IPS DF 19.7 (cell line): ENCODE results near the gene ADCY5.

Source experiments
- DNase-seq: peaks from one replicate; pipeline ENCODE4 v3.0.0-alpha.2; 2013; ENCODE audit warnings: low read depth, low spot score

The ADCY5 gene

DNA sequence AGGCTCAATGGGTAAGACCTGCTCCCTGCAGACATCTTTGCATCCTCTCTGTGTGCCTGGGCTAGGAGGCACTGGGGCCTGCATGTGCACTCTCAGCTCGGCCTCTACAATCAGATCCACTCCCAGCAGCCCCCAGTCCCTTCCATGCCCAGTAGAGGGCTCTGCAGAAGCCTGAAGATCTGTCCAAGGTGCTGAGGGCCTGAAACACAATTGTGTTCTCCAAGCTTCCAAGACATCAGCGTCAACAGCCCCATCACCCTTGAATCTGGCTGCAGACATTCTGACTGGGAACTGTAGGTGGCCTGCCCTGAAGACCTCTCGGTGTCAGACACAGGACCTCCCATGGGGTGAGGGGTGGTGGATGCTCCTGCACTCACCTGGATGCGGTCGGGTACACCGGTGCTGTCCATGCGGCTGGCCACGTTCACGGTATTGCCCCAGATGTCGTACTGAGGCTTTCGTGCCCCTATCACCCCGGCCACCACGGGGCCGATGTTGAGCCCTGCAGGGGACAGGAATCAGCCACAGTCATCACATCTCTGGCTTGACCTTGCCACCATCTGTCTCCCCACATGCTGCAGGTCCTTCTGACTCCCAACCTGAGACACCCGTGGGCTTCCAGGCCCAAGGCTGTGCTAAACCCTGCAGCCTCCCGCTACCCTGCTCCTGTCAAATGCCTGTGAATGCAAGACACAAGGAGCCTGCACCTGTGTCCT, 162.4 kb downstream of the ADCY5 start:
- peak; percentile 17 for DNase-seq

GRCh38 chr3:123285931-123286307, 163.0 kb downstream of the ADCY5 start:
- no peak for DNase-seq

DNA sequence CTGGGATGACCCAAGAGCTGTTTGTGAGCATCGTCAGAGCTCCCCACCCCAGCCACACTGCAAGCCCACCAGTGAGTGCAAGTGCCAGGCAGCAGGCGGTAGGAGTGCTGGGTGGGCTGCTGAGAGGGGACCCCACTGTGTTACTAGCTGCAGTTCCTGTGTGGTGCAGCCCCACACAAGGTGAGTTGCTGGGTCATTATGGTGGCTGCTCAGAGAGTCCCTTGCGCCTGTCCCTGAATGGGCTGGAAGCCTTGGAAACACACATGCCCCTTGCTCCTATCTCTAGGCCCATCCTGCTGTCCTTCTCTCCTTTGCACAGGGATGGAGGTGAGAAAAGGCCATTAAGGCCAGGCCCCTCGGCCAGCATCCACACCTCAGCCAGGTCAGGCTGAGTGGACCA, 163.4 kb downstream of the ADCY5 start:
- no peak for DNase-seq

DNA sequence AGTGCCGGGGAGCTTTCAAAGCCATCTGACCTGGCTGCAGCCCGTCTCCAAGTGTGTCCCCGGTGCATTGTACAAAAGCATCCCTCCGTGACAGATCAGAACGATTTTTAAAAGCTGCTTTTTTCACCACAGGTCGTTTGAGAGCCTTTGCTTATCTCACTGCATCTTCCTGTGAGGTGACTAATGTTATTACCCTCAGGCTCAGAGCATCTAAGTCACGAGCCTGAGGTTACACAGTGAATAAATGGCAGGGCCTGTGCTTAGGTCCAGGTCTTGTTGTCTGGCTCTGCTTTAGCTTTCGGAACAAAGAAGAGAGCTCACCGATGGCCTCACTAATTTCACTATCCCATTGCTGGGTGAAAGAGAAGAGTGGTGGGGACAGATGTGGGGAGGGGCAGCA, 163.8 kb downstream of the ADCY5 start:
- no peak for DNase-seq

GRCh38 chr3:123284399-123285010, 164.4 kb downstream of the ADCY5 start:
- no peak for DNase-seq

DNA sequence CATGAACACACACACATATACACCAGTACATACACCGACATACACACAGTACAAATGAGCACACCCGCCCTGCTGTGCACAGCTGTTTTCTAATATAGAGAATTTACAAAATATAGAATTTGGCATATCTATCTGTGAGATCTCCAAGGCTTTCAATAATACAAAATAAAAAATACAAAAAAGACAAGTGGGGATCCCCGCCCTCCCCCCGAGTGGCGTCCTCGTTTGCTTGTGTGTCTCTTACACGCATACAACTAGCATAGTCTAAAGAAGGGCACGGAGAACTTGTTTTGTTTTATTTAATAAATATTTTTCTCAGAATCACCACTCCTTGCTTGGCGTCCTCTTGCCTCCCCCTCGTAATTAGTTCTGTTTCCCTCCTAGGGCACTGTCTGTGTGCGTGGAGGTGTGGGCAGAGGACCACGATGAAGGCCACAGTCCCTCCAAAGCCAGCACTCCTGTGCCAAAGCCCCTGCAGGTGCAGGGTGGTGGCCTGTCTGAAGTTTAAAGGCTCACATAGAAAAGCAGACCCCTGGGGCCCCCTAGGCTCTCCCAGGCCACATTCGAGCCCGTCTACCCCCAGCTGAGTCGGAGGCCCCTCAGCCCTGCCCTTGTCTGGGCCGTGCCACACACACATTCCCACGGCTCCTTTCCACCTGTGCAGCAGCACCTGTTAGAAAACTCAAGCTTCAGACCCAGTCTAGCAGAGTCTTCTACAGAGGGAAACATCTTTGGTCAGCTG, 165.1 kb downstream of the ADCY5 start:
- DNase-seq = no peak

- no peak for DNase-seq
These were observed 165.8 kb downstream of the ADCY5 start for GRCh38 chr3:123283074-123283473.

DNA sequence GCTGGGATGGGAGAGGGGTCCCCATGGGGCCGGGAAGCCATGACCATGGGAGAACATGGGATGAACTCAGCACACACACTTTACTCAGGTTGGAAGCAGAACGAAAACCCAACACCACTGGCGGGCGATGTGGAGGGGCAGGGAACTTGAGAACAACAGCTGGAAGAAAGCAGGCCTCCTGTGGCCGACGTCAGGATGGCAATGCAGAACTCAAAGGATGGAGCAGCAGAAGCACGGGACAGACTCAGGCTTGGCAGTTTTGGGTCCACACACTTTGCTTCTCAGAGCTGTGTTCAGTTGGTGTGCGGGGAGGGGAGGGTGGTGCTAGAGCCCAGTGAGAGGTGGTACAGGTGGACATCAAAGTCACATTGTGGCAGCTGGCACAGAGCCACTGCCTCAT, 166.4 kb downstream of the ADCY5 start:
- no peak for DNase-seq

GRCh38 chr3:123281929-123282328, 167.0 kb downstream of the ADCY5 start:
- no peak for DNase-seq

GRCh38 chr3:123281406-123281805, 167.5 kb downstream of the ADCY5 start:
- DNase-seq = no peak

DNA sequence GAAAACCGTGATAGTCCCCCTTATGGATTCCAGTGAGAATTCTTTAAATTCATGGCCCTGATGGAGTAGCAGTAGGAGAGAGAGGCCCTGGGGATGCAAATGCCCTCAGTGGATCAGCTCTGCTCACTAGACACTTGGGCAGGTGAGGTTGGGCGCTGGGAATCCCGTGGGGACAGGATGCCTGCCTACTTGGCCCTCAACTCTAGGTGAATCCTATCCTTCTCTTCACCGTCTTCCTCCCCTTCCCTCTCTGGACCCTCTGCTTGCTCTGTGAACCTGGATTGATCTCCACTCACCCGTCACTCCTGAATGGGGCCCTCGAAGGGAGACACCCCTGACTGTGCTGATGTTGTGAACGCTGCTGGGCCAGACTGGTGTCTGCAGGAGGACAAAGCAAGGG, 169.8 kb downstream of the ADCY5 start:
- no peak for DNase-seq

- DNase-seq = no peak
These were observed 170.4 kb downstream of the ADCY5 start for GRCh38 chr3:123278446-123278845.

DNA sequence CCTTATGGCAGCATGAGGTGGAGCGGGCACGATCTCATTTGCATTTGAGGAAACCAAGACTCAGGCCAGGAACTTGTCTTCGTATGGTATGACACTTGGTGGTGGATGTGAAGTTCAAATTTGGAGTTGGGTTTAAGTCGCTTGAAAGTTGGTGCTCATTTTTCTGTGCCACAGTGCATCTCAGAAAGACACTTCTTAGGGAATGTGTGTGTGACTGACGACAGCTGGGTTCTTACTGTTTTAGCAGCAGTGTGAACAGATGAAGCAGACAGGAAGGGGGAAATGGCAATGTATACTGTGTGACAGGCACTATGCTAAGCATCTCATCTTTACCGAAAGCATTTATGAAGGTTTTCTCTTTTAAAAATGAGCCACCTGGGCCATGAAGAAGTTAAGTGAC, 171.8 kb downstream of the ADCY5 start:
- no peak for DNase-seq

- DNase-seq = no peak
These were observed 172.4 kb downstream of the ADCY5 start for GRCh38 chr3:123276346-123277006.

- DNase-seq = no peak
These were observed 173.2 kb downstream of the ADCY5 start for GRCh38 chr3:123275691-123276090.

DNA sequence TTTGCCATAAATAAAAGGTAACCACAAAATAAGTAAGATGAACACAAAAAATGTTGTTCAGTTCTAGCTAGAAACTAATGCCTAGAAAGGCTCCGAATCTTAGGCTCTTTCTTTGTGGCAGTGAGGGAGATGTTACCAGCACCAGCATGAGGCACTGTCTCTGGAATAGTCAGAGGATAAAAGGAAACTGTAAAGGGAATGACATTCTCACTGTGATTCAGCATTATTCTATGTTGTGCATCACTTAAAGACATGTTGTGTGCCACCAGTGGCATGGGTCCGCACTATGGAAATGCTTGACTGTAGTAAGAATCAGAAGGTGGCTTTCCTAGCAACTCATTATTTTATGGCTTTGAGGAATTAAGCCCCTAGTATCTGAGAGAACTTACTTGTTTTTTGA, 176.3 kb downstream of the ADCY5 start:
- no peak for DNase-seq

GRCh38 chr3:123271466-123272159, 177.3 kb downstream of the ADCY5 start:
- no peak for DNase-seq

DNA sequence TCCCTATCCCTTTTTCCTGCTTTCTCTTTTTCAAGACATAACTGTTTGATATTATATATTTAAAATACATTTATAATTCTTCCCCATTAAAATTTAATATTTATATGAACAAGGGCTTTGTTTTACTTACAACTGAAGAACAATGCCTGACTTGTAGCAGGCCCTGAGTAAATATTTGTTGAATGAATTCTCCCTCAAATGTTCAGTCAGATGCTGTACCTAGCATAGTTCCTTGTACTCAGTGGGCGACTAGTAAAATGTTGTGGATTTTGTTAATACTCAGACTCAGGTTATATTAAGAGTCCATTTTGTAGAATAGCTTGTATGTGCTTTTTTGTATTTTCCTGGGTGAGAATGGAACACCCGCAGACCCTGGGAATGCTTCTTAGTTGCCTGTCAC, 178.1 kb downstream of the ADCY5 start:
- DNase-seq = no peak

DNA sequence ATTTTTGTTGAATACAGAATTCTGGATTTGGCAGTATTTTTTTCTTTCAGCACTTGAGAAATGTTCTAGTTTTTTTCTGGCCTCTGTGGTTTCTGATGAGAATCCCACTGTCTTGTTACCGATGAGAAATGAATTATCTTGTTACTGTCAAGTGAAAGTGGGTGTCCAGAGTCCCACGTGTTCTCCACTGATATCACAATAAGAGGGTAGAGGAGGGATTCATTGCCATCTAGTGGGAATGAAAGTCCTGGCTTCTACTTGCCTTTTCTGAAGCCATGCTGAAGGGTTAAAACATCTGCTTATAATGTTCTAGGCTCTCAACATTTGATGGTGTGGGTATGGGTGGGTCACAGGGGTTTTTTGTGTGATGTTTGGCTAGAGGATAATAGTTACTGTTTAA, 181.1 kb downstream of the ADCY5 start:
- no peak for DNase-seq

DNA sequence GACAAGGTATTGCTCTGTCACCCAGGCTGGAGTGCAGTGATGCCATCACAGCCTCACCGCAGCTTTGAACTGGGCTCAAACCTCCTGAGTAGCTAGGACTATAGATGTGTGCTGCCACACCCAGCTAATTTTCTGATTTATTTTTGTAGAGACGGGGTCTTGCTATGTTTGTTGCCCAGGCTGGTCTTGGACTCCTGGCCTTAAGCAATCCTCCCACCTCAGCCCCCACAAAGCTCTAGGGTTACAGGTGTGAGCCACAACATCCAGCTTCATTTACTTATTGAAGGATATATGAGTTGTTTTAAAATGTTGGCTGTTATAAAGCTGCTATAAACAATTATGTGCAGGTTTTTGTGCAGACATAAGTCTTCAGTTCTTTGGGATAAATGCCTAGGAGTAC, 184.9 kb downstream of the ADCY5 start:
- no peak for DNase-seq

GRCh38 chr3:123262868-123263267, 186.0 kb downstream of the ADCY5 start:
- DNase-seq = no peak

GRCh38 chr3:123262226-123262625, 186.7 kb downstream of the ADCY5 start:
- no peak for DNase-seq
